Prostate gland (tissue), 2 donors: ENCODE results near the gene NUP210. TPM values are rescaled to one million over a fixed set of nuclear protein-coding genes. Genes with fewer than 3 reads are reported as not detected.

Experiments
- DNase-seq: peaks from one replicate; pipeline ENCODE4 v3.0.0-alpha.2; 2019; ENCODE audit warnings: low spot score
- H3K27ac ChIP-seq, 2 donors: fragments of 200-600 bp; sonication (generic); 2 replicates each; pipeline ENCODE4 v1.5.1; 2017 to 2019
- H3K27me3 ChIP-seq: fragments of 200-600 bp; sonication (generic); replicated peaks from 2 replicates; pipeline ENCODE4 v1.5.1; 2019; ENCODE audit not compliant: insufficient read depth
- H3K36me3 ChIP-seq, 2 donors: fragments of 200-600 bp; sonication (generic); 1 replicate in 1 of 2; 2 replicates in 1 of 2; pipeline versions ENCODE4 v1.5.1 to v1.8.1; 2017 to 2019
- H3K4me1 ChIP-seq: fragments of 200-600 bp; sonication (generic); replicated peaks from 2 replicates; pipeline ENCODE4 v1.5.1; 2019
- H3K4me3 ChIP-seq, 2 donors: fragments of 200-600 bp; sonication (generic); 2 replicates each; pipeline ENCODE4 v1.5.1; 2017 to 2019
- H3K9me3 ChIP-seq: fragments of 200-600 bp; sonication (generic); 2 replicates; pipeline ENCODE4 v1.5.1; 2017
- POLR2A ChIP-seq: fragments of 450-650 bp; IDR thresholded peaks from one replicate; pipeline ENCODE4 v1.6.1; 2016; ENCODE audit warnings: antibody characterized with exemption, mild to moderate bottlenecking
- POLR2AphosphoS5 ChIP-seq: sonication (generic); formaldehyde crosslinking; IDR thresholded peaks from one replicate; pipeline ENCODE4 v1.6.1; 2017; ENCODE audit warnings: antibody characterized with exemption
- WGBS: methylation state at CpG from one replicate; pipeline ENCODE4 v1.1.5; 2018; 5-methylcytosine and 5-hydroxymethylcytosine counted together
- intact Hi-C: fragments of 100-400 bp; cut with DNase I; formaldehyde crosslinking; loops from one replicate; pipeline ENCODE4 v1.14.2; 2022
- total RNA-seq, 2 donors: library from RNA; depleted of rRNA; stranded (reverse); fragments of >200 nt; gene quantifications; one replicate each; pipeline ENCODE4 v1.1.0, GENCODE V29; 2016
- TF ChIP-seq, protein P1 (sequence below), 4 experiments: fragments of 200-600 bp in 2 of 4; fragments of 450-650 bp in 2 of 4; sonication (generic) in 2 of 4; IDR thresholded peaks; 1 replicate in 3 of 4; 2 replicates in 1 of 4; pipeline ENCODE4 v1.5.1; 2016 to 2019; ENCODE audit warnings: antibody characterized with exemption in 4 of 4, mild to moderate bottlenecking in 2 of 4, moderate library complexity in 2 of 4

The NUP210 gene
- total RNA-seq, 2 donors from 2014 or later = 10.6 to 31.2 TPM

DNA sequence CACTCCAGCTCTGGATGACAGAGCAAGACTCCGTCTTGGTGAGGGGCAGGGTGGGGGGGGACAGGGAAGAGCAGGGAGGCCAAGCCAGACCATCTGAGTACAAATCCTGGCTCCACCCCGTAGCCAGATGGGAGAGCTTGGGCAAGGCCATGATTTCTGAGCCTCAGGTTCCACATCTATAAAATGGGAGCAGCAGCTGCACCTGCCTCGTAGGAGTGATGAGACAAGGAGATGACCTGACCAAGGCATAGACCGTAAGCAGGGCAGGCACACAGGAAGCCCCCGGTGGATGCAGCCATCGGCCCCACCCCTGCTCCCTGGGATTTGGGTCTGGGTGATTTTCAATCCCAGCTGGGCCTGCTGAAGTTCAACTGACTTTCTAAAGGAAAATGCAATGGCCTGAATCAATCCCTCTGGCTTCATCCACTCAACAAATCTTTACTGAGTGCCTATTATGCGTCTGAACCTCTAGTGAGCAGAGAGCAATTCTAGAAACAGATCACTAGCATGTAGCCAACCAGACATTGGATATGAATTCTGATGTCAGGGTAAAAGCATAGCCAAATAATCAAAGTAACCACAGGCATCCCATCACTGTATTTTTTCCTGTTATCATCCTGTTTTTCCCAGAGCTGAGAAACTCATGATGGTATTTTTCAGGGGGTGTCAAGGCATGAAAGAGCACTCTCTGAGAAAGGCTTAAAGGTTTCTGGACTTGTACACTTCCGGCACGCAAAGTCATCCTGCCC lies 141.2 kb downstream of the NUP210 start:
- intact Hi-C loops = loop anchor here (5.0 kb wide), 1 partner anchor 187 kb away; no protein-coding TSS in a partner anchor
- H3K27me3 ChIP-seq = no peaks in the 10 kb centered on the region
- H3K4me3 ChIP-seq = no peak overlapping the region
- H3K27ac ChIP-seq = no peak overlapping the region
- no peaks in the 10 kb centered on the region for H3K36me3 ChIP-seq
- 92% methylated on average over 9 of the region's 9 CpGs for WGBS
- no peak for DNase-seq
- TF ChIP-seq, protein P1, sequence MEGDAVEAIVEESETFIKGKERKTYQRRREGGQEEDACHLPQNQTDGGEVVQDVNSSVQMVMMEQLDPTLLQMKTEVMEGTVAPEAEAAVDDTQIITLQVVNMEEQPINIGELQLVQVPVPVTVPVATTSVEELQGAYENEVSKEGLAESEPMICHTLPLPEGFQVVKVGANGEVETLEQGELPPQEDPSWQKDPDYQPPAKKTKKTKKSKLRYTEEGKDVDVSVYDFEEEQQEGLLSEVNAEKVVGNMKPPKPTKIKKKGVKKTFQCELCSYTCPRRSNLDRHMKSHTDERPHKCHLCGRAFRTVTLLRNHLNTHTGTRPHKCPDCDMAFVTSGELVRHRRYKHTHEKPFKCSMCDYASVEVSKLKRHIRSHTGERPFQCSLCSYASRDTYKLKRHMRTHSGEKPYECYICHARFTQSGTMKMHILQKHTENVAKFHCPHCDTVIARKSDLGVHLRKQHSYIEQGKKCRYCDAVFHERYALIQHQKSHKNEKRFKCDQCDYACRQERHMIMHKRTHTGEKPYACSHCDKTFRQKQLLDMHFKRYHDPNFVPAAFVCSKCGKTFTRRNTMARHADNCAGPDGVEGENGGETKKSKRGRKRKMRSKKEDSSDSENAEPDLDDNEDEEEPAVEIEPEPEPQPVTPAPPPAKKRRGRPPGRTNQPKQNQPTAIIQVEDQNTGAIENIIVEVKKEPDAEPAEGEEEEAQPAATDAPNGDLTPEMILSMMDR (IDR thresholded peaks at IDR 0.05) = no peak
- TF ChIP-seq POLR2A = no peak
- no peak for TF ChIP-seq POLR2AphosphoS5
- no peaks in the 10 kb centered on the region for H3K9me3 ChIP-seq
- H3K4me1 ChIP-seq = peaks cover 4% of the 10 kb centered on the region

DNA sequence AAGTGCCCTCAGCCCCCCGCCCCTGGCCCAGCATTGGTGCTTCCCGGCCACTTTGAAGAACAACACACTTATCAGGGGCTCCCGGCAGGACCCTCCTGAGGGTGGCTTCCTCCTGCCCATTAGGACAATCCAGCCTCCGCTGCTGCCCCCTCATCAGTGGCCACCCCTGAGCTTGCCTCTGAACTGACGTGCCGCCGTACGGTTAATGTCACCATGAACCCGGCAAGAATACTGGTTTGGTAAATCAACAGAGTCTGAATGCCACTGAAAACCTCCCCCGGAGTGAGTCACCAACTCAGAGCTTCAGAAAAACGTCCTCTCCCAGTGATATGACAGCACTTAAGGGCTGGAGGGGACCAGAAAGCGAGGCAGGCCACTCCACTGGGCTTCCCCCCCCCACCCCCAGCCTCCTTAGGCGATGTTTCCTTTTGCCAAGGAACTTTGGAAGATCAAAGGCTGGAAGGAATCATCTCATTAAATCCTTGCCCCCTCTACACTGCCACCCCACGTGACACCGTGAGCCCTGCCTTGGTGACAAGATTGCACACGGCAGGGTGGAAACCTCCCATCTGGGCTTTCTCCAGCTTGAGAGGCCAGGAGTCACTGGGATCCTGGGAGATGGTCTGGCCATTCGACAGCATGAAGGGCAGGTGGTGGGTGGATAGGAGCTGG lies 142.1 kb downstream of the NUP210 start:
- peak; percentile 42 for DNase-seq
- Histone ChIP-seq H3K4me3 (no peak overlapping the region), H3K27me3 (no peaks in the 10 kb centered on the region), H3K4me1 (peaks cover 4% of the 10 kb centered on the region), H3K36me3 (no peaks in the 10 kb centered on the region), H3K9me3 (no peaks in the 10 kb centered on the region), H3K27ac (peak overlapping the region; percentile 70 to 76)
- TF ChIP-seq POLR2AphosphoS5 = no peak
- TF ChIP-seq, protein P1 (IDR thresholded peaks at IDR 0.05) = no peak
- TF ChIP-seq POLR2A = no peak
- intact Hi-C loops = loop anchor here (5.0 kb wide), 1 partner anchor 186 kb away; no protein-coding TSS in a partner anchor
- 29% methylated on average over 17 of the region's 17 CpGs for WGBS

DNA sequence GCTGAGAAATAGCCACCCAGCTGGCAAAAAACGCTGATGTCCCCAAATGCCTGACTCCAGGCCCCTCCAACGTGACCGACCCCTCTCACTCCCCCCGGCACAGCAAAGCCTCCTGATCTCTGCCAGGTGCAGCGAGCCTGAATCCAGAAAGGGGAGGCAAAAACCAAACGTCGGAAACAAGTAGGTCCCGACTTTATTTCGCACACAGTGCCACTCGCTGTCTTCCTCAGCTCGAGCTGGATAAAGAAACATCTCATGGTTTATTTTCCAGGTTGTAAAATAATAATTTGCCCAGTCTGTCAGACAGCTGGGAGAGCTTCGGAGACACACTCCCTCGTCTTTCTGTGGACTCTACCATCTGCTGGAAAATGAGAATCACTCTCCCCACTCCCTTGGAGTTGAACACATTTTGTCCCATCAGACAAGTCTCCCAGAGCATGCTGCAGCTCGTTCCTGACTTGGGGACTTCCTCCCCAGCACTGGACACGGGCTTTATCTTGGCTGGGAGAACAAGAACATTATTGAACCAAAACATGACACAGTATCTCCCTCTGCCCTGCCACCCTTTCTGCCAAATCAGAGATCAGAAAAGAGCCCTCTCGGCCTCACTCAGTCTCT lies 142.8 kb downstream of the NUP210 start:
- peak; percentile 69 for DNase-seq
- H3K4me3 ChIP-seq = no peak overlapping the region
- peak; percentile 55 for TF ChIP-seq POLR2AphosphoS5
- no peak for TF ChIP-seq POLR2A
- H3K27ac ChIP-seq = peak overlapping the region; percentile 70 to 76
- WGBS = 5% methylated on average over 16 of the region's 16 CpGs
- no peaks in the 10 kb centered on the region for H3K9me3 ChIP-seq
- peaks cover 4% of the 10 kb centered on the region for H3K4me1 ChIP-seq
- no peaks in the 10 kb centered on the region for H3K27me3 ChIP-seq
- no peaks in the 10 kb centered on the region for H3K36me3 ChIP-seq
- intact Hi-C loops = loop anchor here (5.0 kb wide), 1 partner anchor 185 kb away; no protein-coding TSS in a partner anchor

DNA sequence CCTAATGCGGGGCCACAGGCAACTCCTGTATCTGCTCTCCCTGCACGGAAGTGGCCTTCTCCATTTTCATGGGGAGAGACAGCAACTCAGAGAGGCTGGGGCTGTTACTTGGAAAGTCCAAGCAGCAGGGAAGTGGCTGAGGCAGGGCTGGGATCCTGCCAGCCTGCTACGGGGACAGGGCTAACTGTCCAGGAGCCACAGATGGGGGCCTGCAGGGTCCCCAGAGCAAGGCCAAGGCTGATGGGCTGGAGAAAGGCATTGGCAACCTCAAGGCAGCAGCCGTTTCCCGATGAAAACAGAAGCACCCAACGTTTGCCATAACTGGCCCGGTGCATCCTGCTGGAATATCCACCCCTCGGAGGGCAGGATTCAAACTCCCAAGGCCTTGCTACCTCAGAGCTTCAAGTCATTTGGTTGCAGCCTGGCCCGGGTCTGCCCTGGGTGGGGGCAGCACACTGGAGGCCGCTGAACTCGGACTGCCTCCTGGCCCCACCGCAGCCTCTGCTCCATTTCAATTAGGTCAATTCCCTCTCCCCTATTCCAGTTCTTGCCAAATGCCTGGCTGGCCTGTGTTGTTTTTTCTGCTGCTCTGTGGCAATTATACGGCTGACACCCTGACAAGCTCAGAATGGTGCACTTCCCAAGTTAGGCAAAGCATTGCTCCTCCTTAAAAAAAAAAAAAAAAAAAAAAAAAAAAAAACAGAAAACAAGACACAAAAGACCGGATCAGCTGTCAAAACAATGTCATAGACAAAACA lies 143.5 kb downstream of the NUP210 start:
- intact Hi-C loops = loop anchor here (5.0 kb wide), 1 partner anchor 184 kb away; no protein-coding TSS in a partner anchor
- Histone ChIP-seq H3K36me3 (no peaks in the 10 kb centered on the region), H3K27ac (peak overlapping the region; percentile 70 to 76), H3K4me3 (no peak overlapping the region), H3K9me3 (no peaks in the 10 kb centered on the region), H3K4me1 (peaks cover 4% of the 10 kb centered on the region), H3K27me3 (no peaks in the 10 kb centered on the region)
- DNase-seq = no peak
- 28% methylated on average over 14 of the region's 14 CpGs for WGBS
- TF ChIP-seq POLR2A = no peak
- TF ChIP-seq POLR2AphosphoS5 = no peak
- TF ChIP-seq, protein P1 (IDR thresholded peaks at IDR 0.05) = no peak
